ENCODE results near the gene PHOSPHO1. TPM values are rescaled to one million over a fixed set of nuclear protein-coding genes. Genes with fewer than 3 reads are reported as not detected.

PHOSPHO1 gene
- total RNA-seq, 4 donors from 2014 or later = 0.60 to 11.2 (median 0.94) TPM; not detected in 1

- DNase-seq (ENCODE audit: low spot score) (no peak), ATAC-seq (ENCODE audit: low FRiP score) (no peak)
- TF ChIP-seq, protein P1, sequence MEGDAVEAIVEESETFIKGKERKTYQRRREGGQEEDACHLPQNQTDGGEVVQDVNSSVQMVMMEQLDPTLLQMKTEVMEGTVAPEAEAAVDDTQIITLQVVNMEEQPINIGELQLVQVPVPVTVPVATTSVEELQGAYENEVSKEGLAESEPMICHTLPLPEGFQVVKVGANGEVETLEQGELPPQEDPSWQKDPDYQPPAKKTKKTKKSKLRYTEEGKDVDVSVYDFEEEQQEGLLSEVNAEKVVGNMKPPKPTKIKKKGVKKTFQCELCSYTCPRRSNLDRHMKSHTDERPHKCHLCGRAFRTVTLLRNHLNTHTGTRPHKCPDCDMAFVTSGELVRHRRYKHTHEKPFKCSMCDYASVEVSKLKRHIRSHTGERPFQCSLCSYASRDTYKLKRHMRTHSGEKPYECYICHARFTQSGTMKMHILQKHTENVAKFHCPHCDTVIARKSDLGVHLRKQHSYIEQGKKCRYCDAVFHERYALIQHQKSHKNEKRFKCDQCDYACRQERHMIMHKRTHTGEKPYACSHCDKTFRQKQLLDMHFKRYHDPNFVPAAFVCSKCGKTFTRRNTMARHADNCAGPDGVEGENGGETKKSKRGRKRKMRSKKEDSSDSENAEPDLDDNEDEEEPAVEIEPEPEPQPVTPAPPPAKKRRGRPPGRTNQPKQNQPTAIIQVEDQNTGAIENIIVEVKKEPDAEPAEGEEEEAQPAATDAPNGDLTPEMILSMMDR (IDR thresholded peaks at IDR 0.05) = no peak
Measured at GRCh38 chr17:49242813-49243212, 12.2 kb upstream of the PHOSPHO1 start.

DNA sequence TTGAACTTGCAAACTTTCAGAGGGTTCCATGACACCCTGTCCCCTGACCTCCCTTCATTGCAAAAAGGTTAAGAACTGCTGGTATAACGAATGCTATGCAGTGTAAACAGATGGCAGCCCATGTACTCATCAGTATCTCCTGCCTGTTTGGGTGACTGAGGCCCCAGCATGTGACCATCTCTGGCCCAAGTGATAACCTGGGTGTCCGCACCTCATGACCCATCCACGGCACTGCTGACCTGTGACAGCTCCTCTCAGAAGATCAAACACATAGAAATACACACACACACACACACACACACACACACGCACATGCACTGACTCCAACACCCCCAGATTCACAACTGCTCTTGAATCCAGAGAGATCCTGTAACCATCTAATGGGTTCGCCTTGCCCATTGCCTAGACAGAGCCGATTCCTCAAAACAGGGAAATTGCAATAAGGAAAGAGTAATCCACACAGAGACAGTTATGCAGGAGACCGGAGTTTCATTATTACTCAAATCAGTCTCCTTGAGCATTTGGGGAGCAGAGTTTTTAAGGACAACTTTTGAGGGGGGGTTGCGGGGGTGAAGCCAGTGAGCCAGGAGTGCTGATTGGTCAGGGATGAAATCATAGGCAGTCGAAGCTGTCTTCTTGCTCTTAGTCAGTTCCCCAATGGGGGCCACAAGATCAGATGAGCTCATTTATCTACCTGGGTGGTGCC is 11.3 kb upstream of the PHOSPHO1 start:
- no peak for ATAC-seq (ENCODE audit: low FRiP score)
- TF ChIP-seq, protein P1 (IDR thresholded peaks at IDR 0.05) = no peak

GRCh38 chr17:49241040-49241439 is 10.5 kb upstream of the PHOSPHO1 start:
- TF ChIP-seq, protein P1 (IDR thresholded peaks at IDR 0.05) = no peak
- no peak for DNase-seq (ENCODE audit: low spot score)
- ATAC-seq (ENCODE audit: low FRiP score) = no peak

More for the DNA sequence above, 11.3 kb upstream of the PHOSPHO1 start:
- DNase-seq (ENCODE audit: low spot score) = no peak

DNA sequence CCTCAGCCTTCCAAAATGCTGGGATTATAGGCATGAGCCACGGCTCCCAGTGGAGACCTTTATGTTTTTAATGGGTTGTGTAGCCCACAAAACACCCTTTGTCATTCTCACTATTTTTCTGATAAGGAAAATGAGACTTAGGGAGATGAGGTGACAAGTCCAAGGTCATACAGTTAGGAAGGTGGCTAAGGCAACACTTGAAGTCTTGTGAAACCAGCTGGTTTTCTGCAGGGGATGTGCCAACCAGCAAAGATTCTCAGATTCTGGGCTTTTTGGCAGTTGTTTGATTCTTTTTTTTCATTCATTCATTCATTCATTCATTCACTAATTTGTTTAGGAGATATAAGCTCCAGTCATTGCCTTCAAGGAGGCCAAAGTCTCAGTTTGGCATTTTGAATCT is 10.0 kb upstream of the PHOSPHO1 start:
- DNase-seq (ENCODE audit: low spot score) = no peak
- no peak for ATAC-seq (ENCODE audit: low FRiP score)
- TF ChIP-seq, protein P1 (IDR thresholded peaks at IDR 0.05) = no peak

DNA sequence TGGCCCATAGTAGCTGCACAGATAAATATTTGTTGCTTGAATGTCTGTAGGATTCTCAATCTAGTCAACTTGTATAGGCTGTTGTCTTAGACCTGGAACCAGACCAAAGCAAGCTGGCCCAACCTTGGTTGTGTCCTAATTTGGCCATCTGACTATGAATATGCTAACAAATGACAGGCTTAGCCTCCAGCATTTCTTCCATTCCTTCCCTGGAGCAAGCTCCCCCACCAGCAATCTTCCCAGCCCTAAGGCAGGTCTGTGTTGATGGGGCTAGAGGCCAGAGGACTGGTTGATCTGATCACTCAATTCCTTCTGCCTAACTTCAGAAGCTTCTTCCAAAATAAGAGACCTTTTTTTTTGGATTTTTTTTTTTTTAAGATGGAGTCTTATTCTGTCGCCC is 9.4 kb upstream of the PHOSPHO1 start:
- DNase-seq (ENCODE audit: low spot score) (no peak), ATAC-seq (ENCODE audit: low FRiP score) (no peak)
- TF ChIP-seq, protein P1 (IDR thresholded peaks at IDR 0.05) = no peak

DNA sequence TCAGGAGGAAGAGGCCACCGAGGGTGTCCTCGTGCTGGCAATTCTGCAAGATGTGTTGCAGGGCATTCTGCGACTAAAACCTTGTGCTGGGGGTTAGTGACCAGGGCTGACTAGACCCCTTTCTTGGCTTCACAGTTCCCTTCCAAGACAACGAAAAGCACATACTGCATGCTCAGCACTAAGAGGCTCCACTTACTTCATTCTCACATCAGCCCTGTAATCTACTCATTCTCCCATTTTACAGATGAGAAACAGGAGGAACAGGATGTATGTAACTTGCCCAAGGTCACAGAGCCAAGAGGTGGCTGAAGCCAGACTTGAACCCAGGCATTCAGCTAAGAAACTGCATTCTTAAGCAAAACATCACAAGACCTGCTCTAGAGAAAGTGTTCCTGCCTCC is 5.3 kb upstream of the PHOSPHO1 start:
- TF ChIP-seq, protein P1 (IDR thresholded peaks at IDR 0.05) = no peak
- ATAC-seq (ENCODE audit: low FRiP score) (no peak), DNase-seq (ENCODE audit: low spot score) (no peak)

- ATAC-seq (ENCODE audit: low FRiP score) (no peak), DNase-seq (ENCODE audit: low spot score) (no peak)
- TF ChIP-seq, protein P1 (IDR thresholded peaks at IDR 0.05) = no peak
Measured at GRCh38 chr17:49234509-49235080, 4.0 kb upstream of the PHOSPHO1 start.
